Measurements from ENCODE around the gene SWAP70.

Gene SWAP70

GRCh38 chr11:9719566-9720289 lies 55.9 kb downstream of the SWAP70 start:
- TF ChIP-seq, protein P1, sequence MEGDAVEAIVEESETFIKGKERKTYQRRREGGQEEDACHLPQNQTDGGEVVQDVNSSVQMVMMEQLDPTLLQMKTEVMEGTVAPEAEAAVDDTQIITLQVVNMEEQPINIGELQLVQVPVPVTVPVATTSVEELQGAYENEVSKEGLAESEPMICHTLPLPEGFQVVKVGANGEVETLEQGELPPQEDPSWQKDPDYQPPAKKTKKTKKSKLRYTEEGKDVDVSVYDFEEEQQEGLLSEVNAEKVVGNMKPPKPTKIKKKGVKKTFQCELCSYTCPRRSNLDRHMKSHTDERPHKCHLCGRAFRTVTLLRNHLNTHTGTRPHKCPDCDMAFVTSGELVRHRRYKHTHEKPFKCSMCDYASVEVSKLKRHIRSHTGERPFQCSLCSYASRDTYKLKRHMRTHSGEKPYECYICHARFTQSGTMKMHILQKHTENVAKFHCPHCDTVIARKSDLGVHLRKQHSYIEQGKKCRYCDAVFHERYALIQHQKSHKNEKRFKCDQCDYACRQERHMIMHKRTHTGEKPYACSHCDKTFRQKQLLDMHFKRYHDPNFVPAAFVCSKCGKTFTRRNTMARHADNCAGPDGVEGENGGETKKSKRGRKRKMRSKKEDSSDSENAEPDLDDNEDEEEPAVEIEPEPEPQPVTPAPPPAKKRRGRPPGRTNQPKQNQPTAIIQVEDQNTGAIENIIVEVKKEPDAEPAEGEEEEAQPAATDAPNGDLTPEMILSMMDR (conservative IDR thresholded peaks at IDR 0.05; ENCODE audit: low read depth, low read length) = no peak
- no peak for DNase-seq (ENCODE audit: low read depth)
- no peak overlapping the region for H3K4me3 ChIP-seq (ENCODE audit: low read length)

DNA sequence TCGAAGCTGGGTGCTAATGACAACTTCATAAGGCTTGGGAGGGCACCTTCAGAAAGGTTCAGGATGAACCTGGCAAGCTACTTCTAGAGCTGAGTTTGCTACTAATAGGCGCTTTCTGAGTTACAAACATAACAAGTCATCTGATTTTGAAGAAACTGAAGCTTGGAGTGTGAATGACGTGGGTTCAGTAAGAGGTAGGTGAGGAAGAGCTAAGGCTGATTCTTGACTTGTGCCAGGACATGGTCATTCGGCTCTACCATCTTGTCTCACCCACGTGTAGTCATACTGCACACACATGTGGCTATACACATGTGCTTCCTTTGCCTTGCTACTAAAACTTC lies 56.4 kb downstream of the SWAP70 start:
- DNase-seq (ENCODE audit: low read depth) = no peak
- H3K4me3 ChIP-seq (ENCODE audit: low read length) = no peak overlapping the region
- TF ChIP-seq, protein P1 (conservative IDR thresholded peaks at IDR 0.05; ENCODE audit: low read depth, low read length) = no peak

GRCh38 chr11:9722023-9722422 lies 58.1 kb downstream of the SWAP70 start:
- TF ChIP-seq, protein P1 (conservative IDR thresholded peaks at IDR 0.05; ENCODE audit: low read depth, low read length) = no peak
- no peak for DNase-seq (ENCODE audit: low read depth)
- no peak overlapping the region for H3K4me3 ChIP-seq (ENCODE audit: low read length)

- DNase-seq (ENCODE audit: low read depth) = no peak
- TF ChIP-seq, protein P1 (conservative IDR thresholded peaks at IDR 0.05; ENCODE audit: low read depth, low read length) = no peak
- H3K4me3 ChIP-seq (ENCODE audit: low read length) = no peak overlapping the region
Observed at GRCh38 chr11:9722893-9723292, 59.0 kb downstream of the SWAP70 start.

- DNase-seq (ENCODE audit: low read depth) = no peak
- no peak overlapping the region for H3K4me3 ChIP-seq (ENCODE audit: low read length)
- TF ChIP-seq, protein P1 (conservative IDR thresholded peaks at IDR 0.05; ENCODE audit: low read depth, low read length) = no peak
Observed at GRCh38 chr11:9726321-9727022, 62.6 kb downstream of the SWAP70 start.

- TF ChIP-seq, protein P1 (conservative IDR thresholded peaks at IDR 0.05; ENCODE audit: low read depth, low read length) = no peak
- DNase-seq (ENCODE audit: low read depth) = no peak
- no peak overlapping the region for H3K4me3 ChIP-seq (ENCODE audit: low read length)
Observed at GRCh38 chr11:9728058-9728457, 64.2 kb downstream of the SWAP70 start.

- no peak overlapping the region for H3K4me3 ChIP-seq (ENCODE audit: low read length)
- no peak for DNase-seq (ENCODE audit: low read depth)
- TF ChIP-seq, protein P1 (conservative IDR thresholded peaks at IDR 0.05; ENCODE audit: low read depth, low read length) = no peak
Observed at GRCh38 chr11:9731256-9731655, 67.4 kb downstream of the SWAP70 start.
